ENCODE measurements around the gene ABCC3. TPM values are rescaled to one million over a fixed set of nuclear protein-coding genes. Genes with fewer than 3 reads are reported as not detected.
A peak's percentile ranks its signal among the peaks of the same experiment; 100 is the strongest.

Gene ABCC3
- total RNA-seq, 4 donors from 2014 or later: 2.0 to 18.7 (median 5.1) TPM

DNA sequence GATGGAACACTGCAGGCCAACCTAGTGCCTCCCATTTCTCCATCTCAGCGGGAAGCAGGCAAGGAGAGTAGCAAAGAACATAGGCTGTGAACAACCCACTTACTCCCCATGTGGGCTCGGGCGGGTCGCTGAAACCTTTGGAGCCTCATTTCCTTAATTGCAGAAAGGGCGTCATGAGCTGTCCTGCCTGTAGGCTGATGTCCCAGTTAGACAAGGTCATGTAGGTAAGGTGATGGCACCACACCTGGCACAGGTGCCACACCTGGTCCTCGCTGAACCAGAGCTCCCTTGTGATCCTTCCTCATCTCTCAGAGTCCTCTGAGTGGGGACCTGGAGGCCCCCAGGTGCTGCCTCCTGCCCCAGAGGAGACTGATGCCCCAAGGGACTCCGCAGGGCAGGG, 22.9 kb downstream of the ABCC3 start:
- no peak overlapping the region for H3K27ac ChIP-seq
- WGBS, 2 donors (ENCODE audit: low coverage in 1 of 2): 93 to 100% methylated on average over 1 to 3 of the region's 7 CpGs
- no peak for ATAC-seq
- H3K27me3 ChIP-seq: no peaks in the 10 kb centered on the region
- H3K9me3 ChIP-seq: peaks cover 0 to 4% (median 0%) of the 10 kb centered on the region in 3 donors
- no peak overlapping the region for H3K4me3 ChIP-seq
- H3K4me1 ChIP-seq: peaks cover 0 to 34% (median 18%) of the 10 kb centered on the region in 3 donors
- TF ChIP-seq POLR2A (IDR thresholded peaks at IDR 0.05) (no peak), EP300 (IDR thresholded peaks at IDR 0.05) (no peak), POLR2AphosphoS5 (IDR thresholded peaks at IDR 0.05) (no peak)
- TF ChIP-seq, protein P1, sequence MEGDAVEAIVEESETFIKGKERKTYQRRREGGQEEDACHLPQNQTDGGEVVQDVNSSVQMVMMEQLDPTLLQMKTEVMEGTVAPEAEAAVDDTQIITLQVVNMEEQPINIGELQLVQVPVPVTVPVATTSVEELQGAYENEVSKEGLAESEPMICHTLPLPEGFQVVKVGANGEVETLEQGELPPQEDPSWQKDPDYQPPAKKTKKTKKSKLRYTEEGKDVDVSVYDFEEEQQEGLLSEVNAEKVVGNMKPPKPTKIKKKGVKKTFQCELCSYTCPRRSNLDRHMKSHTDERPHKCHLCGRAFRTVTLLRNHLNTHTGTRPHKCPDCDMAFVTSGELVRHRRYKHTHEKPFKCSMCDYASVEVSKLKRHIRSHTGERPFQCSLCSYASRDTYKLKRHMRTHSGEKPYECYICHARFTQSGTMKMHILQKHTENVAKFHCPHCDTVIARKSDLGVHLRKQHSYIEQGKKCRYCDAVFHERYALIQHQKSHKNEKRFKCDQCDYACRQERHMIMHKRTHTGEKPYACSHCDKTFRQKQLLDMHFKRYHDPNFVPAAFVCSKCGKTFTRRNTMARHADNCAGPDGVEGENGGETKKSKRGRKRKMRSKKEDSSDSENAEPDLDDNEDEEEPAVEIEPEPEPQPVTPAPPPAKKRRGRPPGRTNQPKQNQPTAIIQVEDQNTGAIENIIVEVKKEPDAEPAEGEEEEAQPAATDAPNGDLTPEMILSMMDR (IDR thresholded peaks at IDR 0.05): no peak
- no peaks in the 10 kb centered on the region for H3K36me3 ChIP-seq

DNA sequence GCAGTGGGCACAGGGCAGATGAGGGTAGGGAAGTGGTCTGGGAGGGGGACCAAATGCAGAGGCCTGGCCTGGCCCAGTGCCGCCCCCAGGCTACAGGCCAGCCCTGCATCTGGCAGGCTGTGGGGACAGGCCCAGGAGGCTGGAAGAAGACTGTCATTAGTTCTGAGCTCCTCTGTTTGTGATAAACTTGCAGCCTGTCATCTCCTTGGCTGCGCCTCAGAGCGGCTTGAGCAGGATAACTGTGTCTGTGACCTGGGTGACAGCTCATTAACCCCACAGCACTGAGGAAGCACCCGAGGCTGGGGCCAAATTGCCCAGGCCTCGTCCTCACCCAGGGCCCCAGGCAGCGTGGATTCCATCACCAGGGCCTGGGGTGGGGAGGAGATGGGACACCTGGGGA, 23.9 kb downstream of the ABCC3 start:
- ATAC-seq: no peak
- no peak overlapping the region for H3K27ac ChIP-seq
- peaks cover 0 to 34% (median 18%) of the 10 kb centered on the region in 3 donors for H3K4me1 ChIP-seq
- no peak for TF ChIP-seq EP300 (IDR thresholded peaks at IDR 0.05)
- TF ChIP-seq POLR2AphosphoS5 (IDR thresholded peaks at IDR 0.05): no peak
- no peak for TF ChIP-seq POLR2A (IDR thresholded peaks at IDR 0.05)
- TF ChIP-seq, protein P1 (IDR thresholded peaks at IDR 0.05): no peak
- 45% methylated on average over 2 of the region's 6 CpGs; no CpG with 5 or more reads in 1 of the 2 donors for WGBS, 2 donors (ENCODE audit: low coverage in 1 of 2)
- H3K36me3 ChIP-seq: no peaks in the 10 kb centered on the region
- no peak overlapping the region for H3K4me3 ChIP-seq
- H3K9me3 ChIP-seq: no peaks in the 10 kb centered on the region
- H3K27me3 ChIP-seq: no peaks in the 10 kb centered on the region

DNA sequence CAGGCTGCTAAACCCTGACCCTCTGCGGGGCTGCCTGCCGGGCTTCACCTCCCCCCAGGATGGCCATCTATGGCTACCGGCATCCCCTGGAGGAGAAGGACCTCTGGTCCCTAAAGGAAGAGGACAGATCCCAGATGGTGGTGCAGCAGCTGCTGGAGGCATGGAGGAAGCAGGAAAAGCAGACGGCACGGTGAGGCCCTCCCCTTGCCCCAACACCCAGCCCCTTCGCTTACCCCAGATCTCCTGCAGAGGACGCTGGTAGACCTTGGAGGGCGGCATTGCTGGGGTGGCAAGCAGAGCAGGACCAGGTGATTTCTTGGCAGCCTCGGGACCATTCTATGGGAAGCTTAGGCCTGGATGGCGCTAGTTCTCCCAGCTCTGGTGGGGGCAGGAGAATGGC, 24.5 kb downstream of the ABCC3 start:
- Histone ChIP-seq H3K27me3 (no peaks in the 10 kb centered on the region), H3K27ac (no peak overlapping the region), H3K4me3 (no peak overlapping the region), H3K9me3 (no peaks in the 10 kb centered on the region), H3K36me3 (no peaks in the 10 kb centered on the region), H3K4me1 (peaks cover 0 to 34% (median 18%) of the 10 kb centered on the region in 3 donors)
- no peak for TF ChIP-seq POLR2A (IDR thresholded peaks at IDR 0.05)
- TF ChIP-seq EP300 (IDR thresholded peaks at IDR 0.05): no peak
- TF ChIP-seq POLR2AphosphoS5 (IDR thresholded peaks at IDR 0.05): no peak
- TF ChIP-seq, protein P1 (IDR thresholded peaks at IDR 0.05): no peak
- ATAC-seq: no peak
- 80% methylated on average over 1 of the region's 10 CpGs; no CpG with 5 or more reads in 1 of the 2 donors for WGBS, 2 donors (ENCODE audit: low coverage in 1 of 2)

DNA sequence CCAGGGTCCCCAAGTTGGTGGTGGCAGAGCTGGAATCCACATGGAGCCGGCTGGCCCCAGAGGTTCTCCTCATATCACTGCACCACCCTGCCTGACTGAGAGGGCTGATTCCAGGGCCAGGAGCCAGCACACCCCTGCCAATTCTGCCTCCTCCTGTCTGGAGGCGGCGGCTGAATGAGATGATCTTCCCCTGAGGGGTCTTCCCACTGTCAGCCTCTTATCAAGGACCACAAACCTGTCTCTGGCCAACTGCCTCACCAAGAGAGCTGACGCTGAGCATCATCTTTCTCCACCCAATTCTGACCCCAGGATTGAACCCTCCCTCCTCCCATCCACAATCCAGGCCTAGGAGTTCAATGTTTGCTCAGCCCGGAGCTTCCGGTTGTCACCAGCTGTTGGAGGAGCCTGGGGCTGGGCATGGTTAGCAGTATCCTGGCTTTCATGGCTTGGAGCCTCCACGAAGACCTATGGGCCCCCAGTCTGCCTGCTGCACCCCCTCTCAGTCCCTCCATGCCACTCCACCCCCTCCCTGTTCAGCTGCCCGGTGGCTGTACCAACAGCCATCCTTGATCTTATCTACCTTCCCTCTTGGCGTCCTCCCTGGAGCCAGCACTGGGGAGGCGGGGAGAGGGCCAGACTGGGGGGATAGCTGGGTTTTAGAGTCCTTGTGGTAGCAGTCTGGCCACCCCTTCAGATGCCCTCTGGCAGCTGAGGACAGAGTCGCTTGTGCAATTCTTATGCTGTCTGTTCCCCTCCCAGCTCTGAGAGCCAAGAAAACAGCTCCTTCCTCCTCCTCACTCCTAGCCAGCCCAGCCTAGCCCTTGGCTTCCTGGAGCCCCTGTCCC, 25.6 kb downstream of the ABCC3 start:
- TF ChIP-seq, protein P1 (IDR thresholded peaks at IDR 0.05): no peak
- TF ChIP-seq EP300 (IDR thresholded peaks at IDR 0.05): no peak
- no peak for TF ChIP-seq POLR2A (IDR thresholded peaks at IDR 0.05)
- TF ChIP-seq POLR2AphosphoS5 (IDR thresholded peaks at IDR 0.05): no peak
- no peaks in the 10 kb centered on the region for H3K9me3 ChIP-seq
- ATAC-seq: peak; percentile 53
- WGBS, 2 donors (ENCODE audit: low coverage in 1 of 2): 0 to 72% methylated on average over 1 to 2 of the region's 11 CpGs
- no peaks in the 10 kb centered on the region for H3K36me3 ChIP-seq
- H3K4me1 ChIP-seq: peaks cover 0 to 34% (median 18%) of the 10 kb centered on the region in 3 donors
- H3K4me3 ChIP-seq: no peak overlapping the region
- H3K27ac ChIP-seq: peak overlapping the region in 2 of 4 donors; percentile 38 to 52
- no peaks in the 10 kb centered on the region for H3K27me3 ChIP-seq
